GM19328 (cell line): ENCODE results near the gene DENND1B.
"Not testable (repeated sequence)": the region's sequence is repeated elsewhere in the genome, so short reads cannot be mapped to it uniquely, and the experiment has no call there.

Source experiments
- ATAC-seq: cut with Tn5 transposase; IDR thresholded peaks from one replicate; pipeline ENCODE4 v1.9.1; 2021; ENCODE audit warnings: mild to moderate bottlenecking, moderate library complexity; ENCODE audit not compliant: unreplicated experiment

DENND1B gene

GRCh38 chr1:197750366-197750765, 24.9 kb downstream of the DENND1B start:
- no peak for ATAC-seq

DNA sequence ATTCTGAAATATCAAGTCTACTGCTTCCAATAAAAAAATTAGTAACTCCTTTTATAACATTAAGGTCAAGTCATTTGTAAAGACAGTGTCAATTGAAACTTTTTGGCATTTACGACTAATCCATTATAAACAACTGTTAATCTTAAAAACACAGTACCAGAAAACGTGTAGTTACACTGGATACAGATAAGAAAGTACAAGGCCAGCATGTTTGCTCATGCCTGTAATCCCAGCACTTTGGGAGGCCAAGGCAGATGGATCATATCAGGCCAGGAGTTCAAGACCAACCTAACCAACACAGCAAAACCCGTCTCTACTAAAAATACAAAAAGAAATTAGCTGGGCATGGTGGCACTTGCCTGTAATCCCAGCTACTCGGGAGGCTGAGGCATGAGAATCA, 29.4 kb downstream of the DENND1B start:
- no peak for ATAC-seq

DNA sequence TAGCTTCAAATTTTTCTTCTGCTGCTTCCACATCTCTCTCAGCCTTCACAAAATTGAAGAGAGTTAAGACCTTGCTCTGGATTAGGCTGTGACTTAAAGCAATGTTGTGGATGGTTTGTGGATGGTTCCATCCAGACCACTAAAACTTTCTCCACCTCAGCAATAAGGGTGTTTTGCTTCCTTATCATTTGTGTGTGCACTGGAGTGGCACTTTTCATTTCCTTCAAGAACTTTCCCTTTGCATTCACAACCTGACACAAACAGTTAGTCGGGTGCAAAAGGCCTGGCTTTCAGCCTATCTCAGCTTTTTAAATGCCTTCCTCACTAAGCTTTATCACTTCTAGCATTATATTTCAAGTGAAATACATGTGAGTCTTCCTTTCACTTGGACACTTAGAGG, 30.3 kb downstream of the DENND1B start:
- no peak for ATAC-seq

- no peak for ATAC-seq
Measured at GRCh38 chr1:197743578-197743977, 31.7 kb downstream of the DENND1B start.

- no peak for ATAC-seq
Measured at GRCh38 chr1:197740992-197741391, 34.3 kb downstream of the DENND1B start.

- no peak for ATAC-seq
Measured at GRCh38 chr1:197738927-197739326, 36.4 kb downstream of the DENND1B start.

DNA sequence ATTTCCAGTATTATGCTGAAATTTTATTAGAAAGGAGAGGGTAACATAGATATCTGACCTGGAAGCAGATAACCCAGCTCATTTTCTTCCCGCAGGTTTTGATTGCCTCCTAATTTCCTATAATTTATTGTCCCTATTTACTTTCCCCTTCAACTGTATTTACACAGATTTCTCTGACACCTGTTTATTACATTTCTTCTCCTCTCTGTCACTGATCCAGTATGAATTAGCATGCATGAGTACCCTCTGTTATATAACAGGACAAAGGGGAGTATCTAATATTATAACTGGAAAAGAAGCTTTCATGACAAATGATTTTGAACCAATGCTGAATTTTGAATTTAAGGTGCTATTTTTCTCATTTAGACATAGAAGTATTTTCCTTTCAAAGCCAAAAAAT, 37.4 kb downstream of the DENND1B start:
- ATAC-seq, result no peak

GRCh38 chr1:197736685-197737084, 38.6 kb downstream of the DENND1B start:
- ATAC-seq, result no peak

DNA sequence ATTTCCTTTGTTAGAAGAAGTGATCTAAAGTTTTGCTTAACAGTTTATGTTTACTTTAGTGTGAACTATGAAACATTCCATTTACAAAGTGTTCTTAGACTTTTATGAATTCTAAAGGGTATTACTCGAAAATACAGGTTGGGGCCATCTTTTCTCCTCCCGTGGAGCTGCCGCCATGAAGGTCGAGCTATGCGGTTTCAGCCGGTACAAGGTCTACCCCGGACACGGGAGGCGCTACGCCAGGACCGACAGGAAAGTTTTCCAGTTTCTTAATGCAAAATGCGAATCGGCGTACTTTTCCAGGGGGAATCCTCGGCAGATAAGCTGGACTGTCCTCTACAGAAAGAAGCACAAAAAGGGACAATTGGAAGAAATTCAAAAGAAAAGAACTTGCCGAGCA, 39.8 kb downstream of the DENND1B start:
- ATAC-seq, result no peak

DNA sequence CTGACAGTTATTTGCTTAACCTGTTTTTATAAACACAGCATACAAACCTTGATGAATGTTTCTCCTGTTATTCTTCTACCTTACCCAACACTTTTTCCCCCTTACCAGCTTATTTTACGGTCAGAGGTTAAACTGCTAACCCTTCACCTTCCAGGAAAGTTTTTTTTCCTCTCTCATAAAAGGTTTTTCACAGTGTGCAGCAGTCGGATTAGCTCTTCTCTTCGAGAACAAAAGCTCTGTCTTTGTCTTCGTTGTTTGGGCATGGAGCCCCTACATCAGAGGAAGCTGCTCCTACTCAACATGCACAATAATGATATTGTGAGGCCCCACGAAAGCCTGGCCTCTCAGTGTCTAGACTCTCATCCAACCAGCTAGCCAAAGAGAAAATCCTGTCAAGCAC, 42.0 kb downstream of the DENND1B start:
- ATAC-seq, result no peak

DNA sequence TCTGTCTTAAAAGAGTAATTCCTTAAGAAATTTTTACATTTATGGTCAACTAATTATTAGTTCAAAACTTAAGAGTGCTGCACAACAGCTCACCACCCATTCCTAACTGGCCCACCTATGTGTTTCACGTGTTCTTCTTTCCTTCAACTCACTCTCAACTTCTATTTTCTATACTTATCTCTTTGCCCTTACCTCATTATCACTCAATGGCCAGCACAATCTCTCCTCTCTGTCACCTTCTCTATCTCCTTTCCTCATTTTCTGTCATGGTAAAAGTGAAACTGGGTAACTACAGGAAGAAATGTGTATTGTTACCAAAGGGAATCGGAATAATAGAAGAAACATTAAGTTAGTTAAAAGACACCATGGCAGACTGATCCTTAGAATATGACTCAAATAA, 43.1 kb downstream of the DENND1B start:
- ATAC-seq, result no peak

GRCh38 chr1:197731449-197731848, 43.8 kb downstream of the DENND1B start:
- no peak for ATAC-seq

DNA sequence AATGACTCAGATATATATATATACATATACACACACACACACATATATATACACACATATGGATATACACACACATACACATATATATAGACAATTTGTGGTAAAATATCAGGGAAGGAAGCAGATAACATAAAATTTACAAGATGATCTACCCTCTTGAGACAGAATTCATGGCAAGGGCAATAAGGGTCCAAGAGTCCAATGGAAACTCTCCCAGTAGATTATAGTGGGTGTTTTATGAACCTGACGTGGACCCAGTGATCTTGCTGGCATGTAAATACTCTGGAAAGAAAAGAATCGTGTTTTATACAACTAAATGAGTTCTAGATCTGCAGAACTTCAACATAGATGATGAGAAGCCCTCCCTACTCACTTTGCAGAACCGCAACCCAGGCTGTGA, 49.3 kb downstream of the DENND1B start:
- no peak for ATAC-seq

GRCh38 chr1:197725044-197725443, 50.2 kb downstream of the DENND1B start:
- no peak for ATAC-seq

DNA sequence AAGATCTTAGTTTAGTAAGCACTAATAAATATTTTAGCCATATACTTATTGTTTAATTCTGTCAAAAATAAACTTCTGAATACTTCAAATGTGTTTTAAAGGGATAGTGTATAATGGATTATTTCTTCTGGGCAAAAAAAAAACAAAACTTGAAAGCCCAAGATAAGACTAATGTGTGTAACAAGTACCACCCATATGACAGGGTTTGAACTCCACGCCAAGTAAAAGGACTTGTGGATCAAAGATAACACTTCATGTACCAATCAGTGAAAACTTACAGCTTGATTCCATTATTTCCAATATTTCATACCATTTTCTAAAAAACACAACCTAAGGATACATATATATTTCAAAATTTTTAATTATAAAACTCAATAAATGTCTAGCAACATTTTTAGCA, 59.5 kb downstream of the DENND1B start:
- no peak for ATAC-seq

GRCh38 chr1:197706601-197707000, 68.7 kb downstream of the DENND1B start:
- ATAC-seq, result no peak

DNA sequence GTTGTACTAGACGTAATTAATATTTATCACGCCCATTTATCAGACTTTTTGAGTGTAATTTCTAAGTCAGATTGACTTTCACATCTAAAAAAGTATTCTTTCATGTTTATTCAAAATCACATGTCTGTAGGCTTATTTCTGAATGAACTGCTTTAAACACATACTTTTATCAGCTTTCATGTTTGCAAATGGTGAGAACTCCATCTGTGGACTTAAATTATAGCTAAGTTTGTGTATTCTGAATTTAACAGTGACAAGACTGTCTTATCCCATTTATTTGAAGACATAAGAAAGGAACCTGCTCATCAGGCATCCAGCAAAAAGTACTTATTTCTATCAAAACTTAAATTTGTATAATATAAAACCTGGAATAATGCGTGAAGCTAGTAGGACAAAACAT, 69.3 kb downstream of the DENND1B start:
- ATAC-seq, result no peak

GRCh38 chr1:197700688-197701087, 74.6 kb downstream of the DENND1B start:
- not testable (repeated sequence) for ATAC-seq

GRCh38 chr1:197696372-197696771, 78.9 kb downstream of the DENND1B start:
- ATAC-seq, result no peak

DNA sequence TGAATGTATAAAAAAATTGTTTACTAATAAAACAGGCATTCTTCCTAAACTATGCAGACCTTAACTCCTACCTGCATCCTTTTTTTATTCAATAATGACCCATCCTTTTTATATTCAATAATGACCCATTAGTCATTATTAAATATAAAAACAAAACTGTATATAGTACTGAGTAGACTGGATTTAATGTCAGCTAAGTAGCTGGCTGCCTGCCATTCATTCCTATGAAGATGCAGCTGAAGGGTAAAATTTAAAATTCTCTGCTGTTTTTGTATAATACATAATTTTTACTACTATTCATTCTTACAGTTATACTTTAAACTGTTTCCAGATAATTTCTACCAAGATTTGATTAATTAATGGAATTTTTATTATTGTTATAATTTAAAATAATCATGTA, 79.3 kb downstream of the DENND1B start:
- no peak for ATAC-seq

DNA sequence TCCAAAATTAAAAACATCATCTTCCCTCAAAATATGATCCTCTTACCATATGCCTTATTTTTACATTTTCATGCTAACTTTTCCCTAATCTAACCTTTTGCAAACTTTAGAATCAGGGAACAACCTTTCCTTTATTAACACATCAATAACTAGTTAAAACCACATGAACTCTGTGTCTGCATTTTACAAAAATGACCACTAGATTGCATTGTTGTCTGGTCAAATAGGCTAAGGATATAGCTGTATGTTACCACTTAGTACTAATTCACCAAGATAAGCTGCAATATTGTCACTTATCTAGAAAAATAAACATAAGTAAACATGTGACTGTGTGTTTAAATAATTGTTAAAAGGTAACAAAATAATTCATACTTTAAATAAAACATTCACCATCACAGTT, 82.3 kb downstream of the DENND1B start:
- no peak for ATAC-seq

DNA sequence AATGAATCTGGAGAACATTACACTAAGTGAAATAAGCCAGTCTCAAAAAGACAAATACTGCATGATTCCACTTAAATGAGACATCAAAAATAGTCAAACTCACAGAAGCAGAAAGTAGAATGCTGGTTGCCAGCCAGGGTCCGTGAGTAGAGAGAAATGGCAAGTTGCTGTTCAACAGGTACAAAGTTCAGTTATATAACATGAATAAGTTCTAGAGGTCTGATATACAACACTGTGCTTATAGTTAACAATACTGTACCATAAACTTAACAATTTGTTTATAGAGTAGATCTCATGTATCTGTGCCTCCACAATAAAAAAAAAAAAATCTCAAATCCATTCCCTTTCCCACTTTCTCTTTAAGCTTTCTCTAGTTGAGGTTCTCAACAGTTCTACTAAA, 83.5 kb downstream of the DENND1B start:
- ATAC-seq, result no peak

DNA sequence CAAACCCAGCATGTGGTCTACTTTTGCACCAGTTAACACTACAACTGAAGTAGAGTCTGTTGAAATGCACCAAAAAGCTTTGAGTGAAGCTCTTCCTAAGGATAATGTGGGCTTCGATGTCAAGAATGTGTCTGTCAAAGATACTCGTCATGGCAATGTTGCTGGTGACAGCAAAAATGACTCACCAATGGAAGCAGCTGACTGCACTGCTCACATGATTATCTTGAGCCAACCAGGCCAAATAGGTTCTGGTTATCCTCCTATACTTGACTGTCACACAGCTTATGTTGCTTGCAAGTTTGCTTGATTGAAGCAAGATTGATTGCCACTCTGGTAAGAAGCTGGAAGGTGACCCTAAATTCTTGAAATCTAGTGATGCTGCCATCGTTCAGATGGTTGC, 85.2 kb downstream of the DENND1B start:
- no peak for ATAC-seq

DNA sequence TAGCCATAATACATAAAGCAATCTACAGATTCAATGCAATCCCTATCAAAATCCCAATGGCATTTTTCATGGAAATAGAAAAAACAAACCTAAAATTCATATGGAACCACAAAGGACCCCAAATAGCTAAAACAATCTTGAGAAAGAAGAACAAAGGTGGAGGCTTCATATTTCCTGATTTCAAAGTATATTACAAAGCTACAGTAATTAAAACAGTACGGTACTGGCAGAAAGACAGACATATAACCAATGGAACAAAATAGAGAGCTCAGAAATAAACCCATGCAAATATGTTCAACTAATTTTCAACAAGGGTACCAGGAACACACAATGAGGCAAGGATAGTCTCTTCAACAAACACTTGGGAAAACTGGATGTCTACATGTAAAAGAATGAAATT, 87.0 kb downstream of the DENND1B start:
- no peak for ATAC-seq
